GM21447 (cell line): ENCODE data around the gene HADHA.
"Not testable (repeated sequence)": the region's sequence is repeated elsewhere in the genome, so short reads cannot be mapped to it uniquely, and the experiment has no call there.

ENCODE experiments used
- ATAC-seq: cut with Tn5 transposase; IDR thresholded peaks from one replicate; pipeline ENCODE4 v1.9.1; 2021; ENCODE audit not compliant: unreplicated experiment

HADHA gene

DNA sequence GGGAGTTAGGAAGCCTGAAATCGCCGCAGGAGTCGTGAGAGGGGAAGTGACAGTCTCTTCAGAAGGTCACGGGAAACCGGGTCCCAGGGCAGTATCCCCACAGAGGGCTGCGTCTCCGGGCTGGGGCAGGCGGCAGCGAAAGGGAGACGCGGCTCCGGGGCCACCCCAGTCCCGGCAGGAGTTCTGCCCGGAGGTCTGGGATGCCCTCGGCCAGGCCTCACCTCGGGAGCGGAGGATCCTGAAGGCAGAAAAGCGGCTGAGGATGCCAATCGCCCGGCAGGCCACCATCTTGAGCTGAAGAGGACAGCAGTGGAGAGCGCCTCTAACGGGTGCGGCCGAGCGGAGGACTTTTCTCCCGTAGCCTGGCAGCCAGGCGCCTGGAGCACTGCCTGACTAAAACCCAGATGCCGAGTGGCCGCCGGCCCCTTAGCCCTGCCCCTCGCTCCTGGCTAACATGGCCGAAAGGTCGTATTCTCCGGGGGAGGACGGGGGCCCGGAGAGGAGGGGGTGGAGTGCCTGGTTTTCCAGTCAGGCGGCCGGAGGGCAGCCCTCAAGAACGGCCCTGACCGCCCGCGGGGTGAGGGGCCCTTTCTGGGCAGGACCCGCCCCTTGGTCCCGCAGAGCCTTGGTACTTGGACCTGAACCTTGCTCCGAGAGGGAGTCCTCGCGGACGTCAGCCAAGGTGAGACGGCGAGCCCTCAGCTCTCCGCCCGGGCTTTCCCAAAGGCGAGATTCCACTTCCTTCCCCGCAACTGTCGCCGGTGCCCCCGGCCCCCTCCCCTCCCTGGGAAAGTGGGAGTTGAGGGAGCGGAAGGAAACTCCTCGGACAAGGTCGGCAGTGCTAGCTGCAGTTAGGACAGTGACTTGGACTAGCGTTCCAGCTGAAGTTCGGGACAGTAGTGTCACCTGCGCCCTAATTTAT is at the start of gene HADHA, which contains the start of gene HADHB:
Gene HADHA (minus strand): TSS at position 324 of the 922 bp plus-strand sequence. CDS start 36 bp downstream, at position 288.
Gene HADHB (plus strand): TSS at position 631 of the 922 bp plus-strand sequence. CDS start 9,316 bp downstream, outside the sequence.
- ATAC-seq: peak; percentile 57

DNA sequence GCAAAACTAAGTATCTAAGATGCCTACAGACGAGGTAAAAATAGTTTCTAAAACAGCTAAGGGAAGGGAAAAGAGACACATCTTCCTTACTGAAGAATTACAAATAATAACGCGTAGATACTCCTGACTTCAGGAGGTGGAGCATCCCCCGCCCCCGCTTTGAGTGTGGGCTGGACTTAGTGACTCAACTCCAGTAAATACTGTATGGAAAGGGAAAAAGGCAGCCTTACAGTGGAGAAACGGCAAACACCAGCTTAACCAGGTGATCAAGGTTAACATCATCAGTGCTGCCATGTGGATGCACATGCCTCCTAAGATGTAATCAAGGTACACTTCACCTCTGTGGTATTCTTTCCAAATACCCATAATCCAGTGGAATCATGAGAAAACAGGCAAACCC is 48.2 kb upstream of the HADHA start:
- no peak for ATAC-seq

DNA sequence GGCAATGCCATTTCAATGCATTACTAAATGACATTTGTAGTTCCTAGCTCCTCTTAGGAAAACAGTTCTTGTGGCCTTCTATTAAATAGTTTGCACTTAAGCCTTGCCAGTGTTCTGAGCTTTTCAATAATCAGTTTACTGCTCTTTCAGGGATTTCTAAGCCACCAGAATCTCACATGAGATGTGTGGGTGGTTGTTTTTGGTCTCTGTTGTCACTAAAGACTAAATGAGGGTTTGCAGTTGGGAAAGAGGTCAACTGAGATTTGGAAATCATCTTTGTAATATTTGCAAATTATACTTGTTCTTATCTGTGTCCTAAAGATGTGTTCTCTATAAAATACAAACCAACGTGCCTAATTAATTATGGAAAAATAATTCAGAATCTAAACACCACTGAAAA is 45.6 kb upstream of the HADHA start:
- no peak for ATAC-seq

DNA sequence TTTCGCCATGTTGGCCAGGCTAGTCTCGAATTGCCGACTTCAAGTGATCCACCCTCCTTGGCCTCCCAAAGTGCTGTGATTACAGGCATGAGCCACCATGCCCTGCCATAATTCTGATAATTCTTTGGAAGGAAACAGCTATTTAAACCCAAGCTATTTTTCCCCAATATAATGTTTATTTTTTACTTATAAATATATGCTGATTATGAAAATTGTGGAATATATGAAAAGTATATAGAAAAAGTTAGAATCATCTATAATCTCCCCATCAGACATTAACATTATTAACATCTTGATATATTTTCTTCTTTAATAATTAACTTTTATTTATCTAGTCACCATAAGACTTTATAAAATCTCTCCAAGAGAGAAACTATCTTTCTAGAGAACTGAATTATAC is 41.5 kb upstream of the HADHA start:
- no peak for ATAC-seq

DNA sequence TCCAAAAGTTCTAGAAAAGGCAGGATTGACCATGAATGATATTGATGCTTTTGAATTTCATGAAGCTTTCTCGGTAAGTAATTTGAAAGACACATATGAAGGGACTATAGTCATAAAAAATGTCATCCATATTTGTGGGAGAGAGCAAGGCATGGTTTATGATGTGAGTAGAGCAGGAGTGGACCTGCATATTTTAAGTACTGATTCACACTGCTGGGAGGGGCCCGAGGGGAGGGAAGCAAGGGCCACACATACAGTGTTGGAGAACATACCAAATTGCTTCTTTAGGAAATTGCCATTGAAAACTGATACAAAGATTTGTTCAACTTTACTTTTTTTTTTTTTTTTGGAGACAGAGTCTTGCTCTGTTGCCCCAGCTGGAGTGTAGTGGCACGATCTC is 39.7 kb upstream of the HADHA start:
- ATAC-seq: no peak

DNA sequence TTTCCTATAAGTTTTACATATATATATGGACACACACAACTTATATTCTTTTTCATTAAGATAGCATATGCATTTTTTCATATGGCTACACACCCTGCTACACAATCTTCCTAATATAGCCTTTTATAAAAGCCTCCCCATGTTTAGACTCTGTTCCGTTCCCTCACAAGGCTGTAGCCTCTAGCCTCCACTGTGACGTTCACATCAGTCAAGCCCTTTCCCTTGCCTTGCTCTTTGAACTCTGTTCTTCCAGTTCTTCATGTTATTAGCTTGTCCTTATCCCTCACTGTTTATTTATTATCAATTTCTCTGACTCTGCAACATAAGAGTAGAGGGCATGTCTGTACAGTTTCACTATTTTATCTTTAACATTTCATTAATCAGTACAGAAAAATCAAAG is 39.2 kb upstream of the HADHA start:
- ATAC-seq: no peak

DNA sequence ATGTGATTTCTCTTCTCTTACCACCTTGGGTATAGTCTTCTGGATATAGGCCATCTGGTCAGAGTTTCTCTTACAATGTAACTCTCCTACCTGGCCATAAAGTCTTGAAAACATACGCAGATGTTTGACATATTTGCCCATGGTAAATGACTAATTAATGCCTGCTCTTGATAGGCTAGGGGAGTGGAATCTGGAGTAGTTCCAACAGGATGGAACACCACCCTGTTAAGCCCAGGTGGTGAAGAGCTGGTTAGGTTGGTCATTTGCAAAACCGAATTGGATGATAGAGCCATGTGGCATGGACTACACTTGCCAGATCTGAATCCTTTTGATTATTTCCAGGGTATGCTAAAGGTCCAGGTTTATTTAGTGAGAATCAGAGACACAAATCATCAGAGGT is 36.8 kb upstream of the HADHA start:
- ATAC-seq: no peak

DNA sequence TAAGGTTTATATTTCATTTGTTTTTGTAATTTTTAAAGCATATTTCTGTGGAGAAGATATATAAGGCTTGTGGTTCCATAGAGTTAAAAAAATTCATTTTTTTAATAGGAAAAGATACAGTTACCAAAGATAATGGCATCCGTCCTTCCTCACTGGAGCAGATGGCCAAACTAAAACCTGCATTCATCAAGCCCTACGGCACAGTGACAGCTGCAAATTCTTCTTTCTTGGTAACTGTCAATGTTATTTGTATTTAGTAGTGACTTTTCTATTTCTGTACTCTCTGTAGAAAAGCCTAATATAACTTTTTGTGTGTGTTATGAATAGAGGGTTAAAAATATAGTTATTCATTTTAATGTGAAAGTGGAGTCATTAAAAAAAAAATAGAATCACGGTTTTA is 35.5 kb upstream of the HADHA start:
- ATAC-seq: no peak

DNA sequence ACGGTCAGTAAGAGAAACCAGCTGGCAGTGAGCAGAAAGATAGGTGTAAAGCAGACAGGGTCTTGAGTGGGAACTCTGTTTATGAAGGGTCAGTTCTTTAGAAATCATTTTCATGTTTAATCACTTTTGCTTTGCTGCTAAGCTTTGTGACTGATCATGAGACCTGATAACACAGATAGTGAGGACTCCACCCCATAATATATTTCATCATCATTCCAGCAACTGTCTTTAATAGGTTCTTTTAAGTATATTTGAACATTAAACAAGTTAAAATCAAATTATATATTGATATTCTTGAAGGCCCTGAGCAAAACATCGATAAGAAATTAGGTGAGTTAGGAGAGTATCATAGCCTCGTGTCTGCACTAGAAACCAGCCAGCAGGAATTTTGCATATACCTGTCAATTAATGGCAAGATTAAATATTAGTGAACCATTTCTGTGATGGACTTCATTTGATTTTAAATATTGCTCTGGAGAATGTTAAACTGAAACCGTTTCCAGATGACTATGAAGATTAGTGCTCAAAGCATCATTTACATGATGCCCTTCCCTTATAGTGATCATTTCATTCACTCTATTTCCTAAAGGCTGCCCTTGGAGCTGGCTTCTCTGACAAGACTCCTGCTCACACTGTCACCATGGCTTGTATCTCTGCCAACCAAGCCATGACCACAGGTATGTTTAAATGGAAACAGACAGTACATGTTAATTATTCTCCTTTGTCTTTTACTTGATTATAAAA is 32.2 kb upstream of the HADHA start:
- no peak for ATAC-seq

DNA sequence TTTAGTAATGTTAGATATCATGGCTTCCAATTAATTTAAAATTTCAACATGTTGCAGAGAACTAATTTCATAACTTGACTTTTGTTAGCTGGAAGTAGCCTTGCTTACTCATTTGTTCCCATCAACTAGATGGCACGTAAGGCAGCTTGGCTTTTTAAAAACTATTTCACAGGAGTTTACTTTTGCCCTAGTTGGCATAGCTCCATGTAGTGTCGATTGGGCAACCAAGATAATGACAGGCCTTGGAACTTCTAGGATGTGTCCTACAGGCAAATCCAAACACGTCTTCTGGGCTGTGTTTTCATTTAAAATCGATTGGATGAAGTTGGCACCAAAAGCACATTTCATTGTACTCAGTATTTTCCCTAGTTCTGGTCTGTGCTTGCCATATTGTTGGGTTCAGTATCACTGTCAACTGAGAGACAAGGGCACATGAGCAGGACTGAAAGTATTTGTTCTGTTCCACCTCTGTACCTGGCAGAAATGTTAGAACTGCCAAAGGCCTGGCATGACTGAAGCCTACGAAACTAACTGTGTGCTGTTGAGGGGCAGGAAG is 29.7 kb upstream of the HADHA start:
- no peak for ATAC-seq

DNA sequence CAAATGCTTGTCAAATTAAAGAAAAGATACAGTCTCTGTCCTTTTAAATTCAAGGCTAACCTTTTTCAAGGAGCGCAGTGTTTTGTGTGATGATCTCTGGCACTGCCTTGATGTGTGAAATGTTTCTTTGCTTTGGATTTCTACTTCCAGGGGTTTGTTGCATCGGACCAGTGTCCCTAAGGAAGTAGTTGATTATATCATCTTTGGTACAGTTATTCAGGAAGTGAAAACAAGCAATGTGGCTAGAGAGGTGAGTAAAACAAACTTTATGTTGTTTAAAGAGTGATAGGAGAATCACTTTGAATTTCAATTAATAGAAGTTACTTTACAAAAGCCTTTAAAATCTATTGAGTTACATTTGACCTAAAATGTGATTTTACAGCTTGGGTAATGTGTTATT is 29.1 kb upstream of the HADHA start:
- no peak for ATAC-seq

DNA sequence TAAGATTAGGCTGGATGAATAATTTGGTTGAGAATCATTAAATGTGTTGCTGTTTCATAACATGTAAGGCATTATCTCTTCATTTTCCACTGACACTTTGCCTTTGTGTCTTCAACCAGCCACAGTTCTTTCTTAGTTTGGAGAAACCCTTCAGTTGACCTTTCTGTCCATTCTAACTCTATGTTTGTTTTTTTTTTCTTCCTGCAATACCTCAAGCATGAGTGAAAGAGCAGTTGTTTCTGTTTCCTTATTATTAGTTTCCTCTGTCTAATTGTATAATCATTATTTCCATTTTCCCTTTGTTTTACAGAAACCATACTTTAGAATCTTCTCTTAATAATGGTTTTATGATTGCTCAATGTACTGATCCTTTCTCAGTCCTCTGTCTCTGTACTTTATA is 25.9 kb upstream of the HADHA start:
- peak; percentile 57 for ATAC-seq

DNA sequence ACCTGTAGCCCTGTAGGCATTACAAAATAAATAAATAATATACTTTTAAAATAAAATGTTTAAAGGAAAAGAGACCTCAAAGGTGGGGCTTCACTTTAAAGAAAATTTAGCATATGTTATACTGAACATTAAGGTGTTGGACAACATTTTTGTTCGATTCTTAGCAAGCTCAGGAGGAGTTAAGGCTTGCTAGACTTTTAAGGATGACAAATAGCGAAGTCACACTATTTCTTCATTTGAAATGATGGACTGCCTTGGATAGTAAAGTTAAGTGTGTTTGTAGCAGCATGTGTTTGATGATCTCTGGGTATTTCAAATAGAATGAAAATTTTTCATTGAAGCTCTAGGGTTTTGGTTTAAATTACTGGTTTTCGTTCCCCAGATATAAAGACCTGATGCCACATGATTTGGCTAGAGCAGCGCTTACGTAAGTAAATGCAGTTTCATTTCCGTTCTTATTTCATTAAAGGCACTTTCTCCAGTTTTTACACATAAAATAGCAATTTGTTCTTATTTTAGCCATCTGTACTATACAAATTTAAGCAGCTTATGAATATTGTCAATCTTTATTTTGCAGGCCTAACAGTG is 25.2 kb upstream of the HADHA start:
- ATAC-seq: peak; percentile 36

DNA sequence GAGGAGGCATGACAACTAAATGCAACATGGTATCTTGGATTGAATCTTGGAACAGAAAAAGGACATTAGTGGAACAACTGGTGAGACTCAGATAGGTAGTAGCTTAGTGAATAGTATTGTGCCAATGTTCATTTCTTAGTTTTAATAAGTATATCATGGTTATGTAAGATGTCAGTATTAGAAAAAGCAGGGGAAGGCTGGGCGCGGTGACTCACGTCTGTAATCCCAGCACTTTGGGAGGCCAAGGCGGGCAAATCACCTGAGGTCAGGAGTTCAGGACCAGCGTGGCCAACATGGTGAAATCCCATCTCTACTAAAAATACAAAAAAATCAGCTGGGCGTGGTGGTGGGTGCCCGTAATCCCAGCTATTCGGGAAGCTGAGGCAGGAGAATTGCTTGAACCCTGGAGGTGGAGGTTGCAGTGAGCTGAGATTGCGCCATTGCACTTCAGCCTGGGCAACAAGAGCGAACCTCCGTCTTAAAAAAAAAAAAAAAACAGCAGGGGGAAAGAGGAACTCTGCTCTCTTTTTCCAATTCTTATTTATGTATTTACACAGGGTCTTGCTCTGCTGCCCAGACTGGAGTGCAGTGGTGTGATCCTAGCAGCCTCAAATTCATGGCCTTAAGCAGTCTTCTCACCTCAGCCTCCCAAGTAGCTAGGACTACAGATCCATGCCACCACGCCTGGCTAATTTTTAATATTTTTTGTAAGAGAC is 24.4 kb upstream of the HADHA start:
- ATAC-seq: not testable (repeated sequence)

DNA sequence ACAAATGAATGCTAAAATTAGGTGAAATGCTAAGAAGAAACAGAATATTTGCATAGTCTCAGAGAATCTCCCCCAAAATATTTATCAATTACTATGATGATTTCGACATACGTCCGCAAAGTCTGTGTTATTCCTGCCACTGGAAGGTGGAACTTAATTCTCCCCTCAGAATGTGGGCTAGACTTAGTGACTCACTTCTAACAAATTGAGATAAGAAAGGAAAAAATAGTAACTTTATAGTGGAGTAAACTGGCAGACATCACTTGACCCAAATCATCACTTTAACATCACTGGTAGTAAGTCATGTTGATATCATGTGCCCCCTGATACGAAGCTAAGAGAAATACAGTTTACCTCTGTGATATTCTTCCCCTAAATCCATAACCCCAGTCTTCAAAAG is 23.8 kb upstream of the HADHA start:
- ATAC-seq: no peak

DNA sequence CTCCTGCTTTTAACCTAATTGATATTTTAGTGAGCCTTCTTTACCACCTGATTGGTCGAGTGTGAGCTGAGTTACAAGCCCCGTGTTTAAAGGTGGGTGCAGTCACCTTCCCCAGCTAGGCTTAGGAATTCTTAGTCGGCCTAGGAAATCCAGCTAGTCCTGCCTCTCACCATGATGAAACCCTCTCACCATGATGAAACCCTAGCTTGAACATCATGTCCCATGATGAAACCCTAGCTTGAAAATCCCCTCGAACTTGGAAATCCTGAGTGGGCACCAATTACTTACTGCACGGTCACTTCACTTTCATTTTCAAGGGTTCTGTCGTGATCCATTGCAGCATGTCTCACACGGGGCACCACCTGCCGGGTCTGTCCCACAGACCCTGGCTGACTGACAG is 14.4 kb upstream of the HADHA start:
- ATAC-seq: not testable (repeated sequence)

DNA sequence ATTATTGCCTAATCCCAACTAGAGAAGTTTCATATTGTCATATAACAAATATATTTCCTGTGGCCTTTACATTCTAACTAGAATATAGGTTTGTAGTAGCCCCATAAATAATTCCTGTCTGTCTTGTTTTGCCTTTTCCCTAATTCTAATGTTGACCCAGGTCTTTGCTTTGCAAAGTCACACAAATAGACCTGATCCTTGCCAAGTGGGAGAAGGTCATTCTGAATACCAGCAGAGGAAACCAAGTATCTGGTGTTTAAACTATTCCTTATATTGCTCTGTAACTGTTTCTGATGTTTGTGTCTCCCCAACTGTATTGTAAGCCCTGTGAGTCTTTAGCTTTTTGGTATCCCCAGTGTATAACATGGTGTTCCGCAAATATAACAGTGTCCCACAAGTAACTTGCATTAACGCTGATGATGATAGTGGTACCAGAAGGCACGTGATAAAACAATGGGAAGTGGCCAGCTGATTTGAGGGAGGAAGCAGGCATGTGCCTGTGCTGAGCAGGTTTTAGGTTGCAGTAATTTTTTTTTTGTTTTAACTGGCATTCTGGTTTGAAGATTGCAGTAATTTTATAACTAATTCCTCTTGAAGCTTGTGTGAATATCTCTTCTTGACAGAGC is 11.4 kb upstream of the HADHA start:
- ATAC-seq: no peak

DNA sequence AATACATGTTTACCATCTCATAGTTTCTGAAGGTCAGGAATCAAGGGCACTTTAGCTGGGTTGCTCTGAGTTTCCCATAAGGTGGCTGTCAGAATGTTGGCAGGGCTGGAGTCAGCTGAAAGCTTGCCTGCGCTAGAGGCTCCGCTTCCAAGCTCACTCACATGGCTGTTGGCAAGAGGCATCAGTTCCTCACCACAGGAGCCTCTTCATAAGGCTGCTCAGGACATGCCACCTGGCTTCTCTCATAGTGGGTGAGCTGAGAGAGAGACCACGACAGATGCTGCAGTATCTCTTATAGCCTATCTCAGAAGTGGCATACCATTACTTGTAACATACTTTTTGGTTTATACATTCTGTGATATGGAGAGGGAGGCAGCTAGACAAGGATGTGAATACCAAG is 7.5 kb upstream of the HADHA start:
- no peak for ATAC-seq

DNA sequence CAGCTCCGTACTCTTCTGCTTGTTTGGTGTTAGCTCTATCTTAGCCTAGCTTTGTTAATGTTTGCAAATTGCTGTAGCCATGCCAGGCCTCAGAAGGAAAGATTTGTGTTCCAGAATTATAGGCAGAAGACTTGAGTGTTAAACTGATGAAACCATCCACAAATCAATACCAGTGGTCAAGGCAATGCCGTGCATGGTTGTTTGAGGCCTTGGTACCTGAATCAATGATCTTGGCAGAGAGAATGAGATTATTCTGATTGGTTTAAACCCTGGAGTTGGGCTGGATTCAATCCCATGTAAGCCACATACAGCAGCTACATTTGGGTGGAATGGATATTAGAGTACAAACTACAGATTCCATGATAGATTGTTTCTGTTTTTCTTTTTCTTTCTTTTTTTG is 5.2 kb upstream of the HADHA start:
- ATAC-seq: no peak

DNA sequence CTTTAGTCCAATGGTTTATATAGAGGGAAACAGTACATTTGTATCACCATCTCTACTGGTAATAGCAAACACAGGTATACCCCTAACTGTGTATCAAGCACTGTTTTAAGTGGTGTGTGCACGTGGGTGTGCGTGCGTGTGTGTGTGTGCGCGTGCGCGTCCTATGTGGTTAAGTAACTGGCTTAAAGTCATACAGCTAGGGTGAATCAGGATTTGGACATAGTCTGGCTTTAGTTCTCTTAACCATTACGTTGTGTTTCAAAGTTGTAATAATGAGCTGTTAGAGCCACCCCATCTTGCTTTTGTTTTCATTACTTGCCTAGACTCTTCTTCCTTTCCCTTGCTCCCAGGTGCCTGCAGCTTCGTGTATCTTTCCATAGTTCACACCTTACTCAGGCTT is 2.4 kb upstream of the HADHA start:
- ATAC-seq: no peak
